ENCODE data around the gene LRRC2. TPM values are rescaled to one million over a fixed set of nuclear protein-coding genes. Genes with fewer than 3 reads are reported as not detected.

The LRRC2 gene
- total RNA-seq, 1 experiment from 2014 or later: 0.26 TPM

GRCh38 chr3:46503200-46503874 lies 62.8 kb downstream of the LRRC2 start:
- BruUV-seq (replicated peaks): no TSS peak
- no peak overlapping the region for H3K9ac ChIP-seq (ENCODE audit: low read length)

DNA sequence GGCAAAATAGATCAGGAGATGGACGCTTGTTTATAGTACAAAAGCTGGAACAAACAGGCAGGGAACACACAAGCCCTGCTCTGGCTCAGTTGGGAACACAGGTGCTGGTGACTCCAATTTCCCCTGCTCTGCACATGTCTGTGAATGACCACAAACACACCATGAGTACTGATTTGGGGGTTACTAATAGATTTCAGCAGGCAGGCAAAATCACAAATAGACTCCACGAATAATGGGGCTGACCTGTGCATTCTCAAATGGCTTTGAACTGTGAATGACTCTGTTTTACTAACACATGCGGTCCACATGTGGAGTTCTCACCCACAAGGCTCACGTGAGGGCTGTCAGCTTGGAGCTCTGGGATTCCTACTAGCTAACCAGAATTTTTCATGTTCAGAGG lies 64.4 kb downstream of the LRRC2 start:
- ChIA-PET CTCF (interaction anchor here (0.7 kb wide), 1 partner anchor 166 kb away, joined by 3 read pairs; no protein-coding TSS in a partner anchor), POLR2A (ENCODE audit: unreplicated experiment) (no interaction called here)
- no peak for ATAC-seq

More at GRCh38 chr3:46503200-46503874, 62.8 kb downstream of the LRRC2 start:
- TF ChIP-seq EZH2 (IDR thresholded peaks at IDR 0.05; ENCODE audit: low read length, unreplicated experiment): no peak
- no peak for TF ChIP-seq EZH2phosphoT487 (IDR thresholded peaks at IDR 0.05; ENCODE audit: borderline replicate concordance, low read length)
- TF ChIP-seq CTCF (conservative IDR thresholded peaks at IDR 0.05; ENCODE audit: low read depth, low read length): no peak
- Histone ChIP-seq H3F3A (ENCODE audit: low read length, unreplicated experiment) (no peaks in the 10 kb centered on the region), H3K27me3 (ENCODE audit: low read length) (no peaks in the 10 kb centered on the region), H2AFZ (ENCODE audit: low read length) (no peak overlapping the region), H4K20me1 (ENCODE audit: low read length) (no peaks in the 10 kb centered on the region), H3K79me2 (ENCODE audit: low read length) (no peaks in the 10 kb centered on the region), H3K4me2 (ENCODE audit: low read length) (no peak overlapping the region), H3K4me3 (ENCODE audit: low read length) (no peak overlapping the region), H3K9me2 (replicated peaks; ENCODE audit: low read length) (no peaks in the 10 kb centered on the region), H3K4me1 (ENCODE audit: insufficient read depth, low read length) (0 out of 2 replicates have a peak, but pooled peaks cover 10% of the 10 kb centered on the region), H3K36me3 (ENCODE audit: low read depth, low read length) (no peaks in the 10 kb centered on the region), H3K27ac (ENCODE audit: low read length) (no peak overlapping the region), H3K9me3 (ENCODE audit: low read length) (no peaks in the 10 kb centered on the region)
- intact Hi-C loops (cut with micrococcal nuclease): no loop called here
- DNase-seq: no peak
- CTCF ChIA-PET: no interaction called here
- POLR2A ChIA-PET (ENCODE audit: unreplicated experiment): no interaction called here
- ATAC-seq: no peak

More for the DNA sequence above, 64.4 kb downstream of the LRRC2 start:
- no peak overlapping the region for H3K4me2 ChIP-seq (ENCODE audit: low read length)
- no peaks in the 10 kb centered on the region for H3F3A ChIP-seq (ENCODE audit: low read length, unreplicated experiment)
- BruUV-seq (replicated peaks): no TSS peak
- intact Hi-C loops (cut with micrococcal nuclease): no loop called here
- no peaks in the 10 kb centered on the region for H3K36me3 ChIP-seq (ENCODE audit: low read depth, low read length)
- 0 out of 2 replicates have a peak overlapping the region, but pooled peaks have one; percentile 9 for H2AFZ ChIP-seq (ENCODE audit: low read length)
- no peak for TF ChIP-seq EZH2 (IDR thresholded peaks at IDR 0.05; ENCODE audit: low read length, unreplicated experiment)
- TF ChIP-seq CTCF (conservative IDR thresholded peaks at IDR 0.05; ENCODE audit: low read depth, low read length): no peak
- no peak overlapping the region for H3K9ac ChIP-seq (ENCODE audit: low read length)
- no peak for DNase-seq
- H3K27ac ChIP-seq (ENCODE audit: low read length): no peak overlapping the region
- 0 out of 2 replicates have a peak, but pooled peaks cover 10% of the 10 kb centered on the region for H3K4me1 ChIP-seq (ENCODE audit: insufficient read depth, low read length)
- H3K9me2 ChIP-seq (replicated peaks; ENCODE audit: low read length): no peaks in the 10 kb centered on the region
- H4K20me1 ChIP-seq (ENCODE audit: low read length): no peaks in the 10 kb centered on the region
- H3K4me3 ChIP-seq (ENCODE audit: low read length): no peak overlapping the region
- no peaks in the 10 kb centered on the region for H3K27me3 ChIP-seq (ENCODE audit: low read length)
- no peaks in the 10 kb centered on the region for H3K9me3 ChIP-seq (ENCODE audit: low read length)
- H3K79me2 ChIP-seq (ENCODE audit: low read length): no peaks in the 10 kb centered on the region

Measured in PC-3 (cell line).